HEK293 (cell line): ENCODE results near the gene CRB2.

Source experiments
- SP2 ChIP-seq: fragments of 450-650 bp; formaldehyde crosslinking; IDR thresholded peaks from 2 replicates; pipeline ENCODE4 v1.5.1; 2016; ENCODE audit warnings: missing biosample characterization, missing genetic modification characterization
- ZNF433 ChIP-seq: fragments of 450-650 bp; formaldehyde crosslinking; IDR thresholded peaks from 2 replicates; pipeline ENCODE4 v1.5.1; 2016; ENCODE audit warnings: missing biosample characterization, missing genetic modification characterization, low read depth
- ZNF473 ChIP-seq: fragments of 450-650 bp; formaldehyde crosslinking; IDR thresholded peaks from 2 replicates; pipeline ENCODE4 v1.5.1; 2017; ENCODE audit warnings: missing biosample characterization, missing genetic modification characterization
- ZNF776 ChIP-seq: fragments of 450-650 bp; formaldehyde crosslinking; IDR thresholded peaks from 2 replicates; pipeline ENCODE4 v1.5.0; 2017; ENCODE audit warnings: missing biosample characterization, missing genetic modification characterization, borderline replicate concordance
- ZNF830 ChIP-seq: fragments of 450-650 bp; IDR thresholded peaks from 2 replicates; pipeline ENCODE4 v1.5.0; 2018; ENCODE audit warnings: missing biosample characterization, missing genetic modification characterization, low read depth, mild to moderate bottlenecking, moderate library complexity
- TF ChIP-seq, protein P1 (sequence below): fragments of 450-650 bp; formaldehyde crosslinking; IDR thresholded peaks from 2 replicates; pipeline ENCODE4 v1.5.1; 2016; ENCODE audit warnings: missing biosample characterization, missing genetic modification characterization
- TF ChIP-seq, protein P2 (sequence below): fragments of 450-650 bp; formaldehyde crosslinking; IDR thresholded peaks from 2 replicates; pipeline ENCODE4 v1.5.1; 2016; ENCODE audit warnings: missing biosample characterization, missing genetic modification characterization
- TF ChIP-seq, protein P3 (sequence below): fragments of 450-650 bp; formaldehyde crosslinking; IDR thresholded peaks from 2 replicates; pipeline ENCODE4 v1.5.1; 2016; ENCODE audit warnings: missing biosample characterization, missing genetic modification characterization
- TF ChIP-seq, protein P4 (sequence below): fragments of 450-650 bp; formaldehyde crosslinking; IDR thresholded peaks from 2 replicates; pipeline ENCODE4 v1.5.1; 2016; ENCODE audit warnings: missing biosample characterization, missing genetic modification characterization

DNA sequence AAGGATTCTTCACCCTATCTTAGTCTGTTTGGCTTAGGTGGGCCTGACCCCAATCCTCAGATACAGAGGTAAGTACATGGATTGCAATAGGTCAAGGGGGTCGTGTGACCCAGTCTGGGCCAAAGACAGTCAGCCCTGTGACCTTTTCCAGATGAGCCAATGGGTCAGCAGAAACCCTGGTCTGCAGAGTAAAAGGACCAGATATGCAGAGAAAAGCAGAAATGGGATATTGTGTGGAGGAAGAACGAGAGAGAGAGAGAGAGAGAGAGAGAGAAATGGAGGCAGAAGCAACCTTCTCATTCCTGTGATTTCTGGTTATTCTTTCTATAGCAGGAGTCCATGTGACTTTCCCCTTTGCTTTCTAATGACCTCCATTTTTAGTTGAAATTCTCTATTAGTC lies 40.4 kb upstream of the CRB2 start:
- TF ChIP-seq, protein P1, sequence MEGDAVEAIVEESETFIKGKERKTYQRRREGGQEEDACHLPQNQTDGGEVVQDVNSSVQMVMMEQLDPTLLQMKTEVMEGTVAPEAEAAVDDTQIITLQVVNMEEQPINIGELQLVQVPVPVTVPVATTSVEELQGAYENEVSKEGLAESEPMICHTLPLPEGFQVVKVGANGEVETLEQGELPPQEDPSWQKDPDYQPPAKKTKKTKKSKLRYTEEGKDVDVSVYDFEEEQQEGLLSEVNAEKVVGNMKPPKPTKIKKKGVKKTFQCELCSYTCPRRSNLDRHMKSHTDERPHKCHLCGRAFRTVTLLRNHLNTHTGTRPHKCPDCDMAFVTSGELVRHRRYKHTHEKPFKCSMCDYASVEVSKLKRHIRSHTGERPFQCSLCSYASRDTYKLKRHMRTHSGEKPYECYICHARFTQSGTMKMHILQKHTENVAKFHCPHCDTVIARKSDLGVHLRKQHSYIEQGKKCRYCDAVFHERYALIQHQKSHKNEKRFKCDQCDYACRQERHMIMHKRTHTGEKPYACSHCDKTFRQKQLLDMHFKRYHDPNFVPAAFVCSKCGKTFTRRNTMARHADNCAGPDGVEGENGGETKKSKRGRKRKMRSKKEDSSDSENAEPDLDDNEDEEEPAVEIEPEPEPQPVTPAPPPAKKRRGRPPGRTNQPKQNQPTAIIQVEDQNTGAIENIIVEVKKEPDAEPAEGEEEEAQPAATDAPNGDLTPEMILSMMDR (tag by site-specific recombination): no peak
- TF ChIP-seq ZNF473 (no peak), ZNF433 (tag by site-specific recombination) (no peak), ZNF776 (tag by site-specific recombination) (no peak), SP2 (no peak), ZNF830 (tag by site-specific recombination) (no peak)
- TF ChIP-seq, protein P2, sequence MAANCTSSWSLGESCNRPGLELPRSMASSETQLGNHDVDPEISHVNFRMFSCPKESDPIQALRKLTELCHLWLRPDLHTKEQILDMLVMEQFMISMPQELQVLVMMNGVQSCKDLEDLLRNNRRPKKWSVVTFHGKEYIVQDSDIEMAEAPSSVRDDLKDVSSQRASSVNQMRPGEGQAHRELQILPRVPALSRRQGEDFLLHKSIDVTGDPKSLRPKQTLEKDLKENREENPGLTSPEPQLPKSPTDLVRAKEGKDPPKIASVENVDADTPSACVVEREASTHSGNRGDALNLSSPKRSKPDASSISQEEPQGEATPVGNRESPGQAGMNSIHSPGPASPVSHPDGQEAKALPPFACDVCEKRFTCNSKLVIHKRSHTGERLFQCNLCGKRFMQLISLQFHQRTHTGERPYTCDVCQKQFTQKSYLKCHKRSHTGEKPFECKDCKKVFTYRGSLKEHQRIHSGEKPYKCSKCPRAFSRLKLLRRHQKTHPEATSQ (tag by site-specific recombination): no peak
- TF ChIP-seq, protein P3, sequence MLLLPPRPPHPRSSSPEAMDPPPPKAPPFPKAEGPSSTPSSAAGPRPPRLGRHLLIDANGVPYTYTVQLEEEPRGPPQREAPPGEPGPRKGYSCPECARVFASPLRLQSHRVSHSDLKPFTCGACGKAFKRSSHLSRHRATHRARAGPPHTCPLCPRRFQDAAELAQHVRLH (tag by site-specific recombination): no peak
- TF ChIP-seq, protein P4, sequence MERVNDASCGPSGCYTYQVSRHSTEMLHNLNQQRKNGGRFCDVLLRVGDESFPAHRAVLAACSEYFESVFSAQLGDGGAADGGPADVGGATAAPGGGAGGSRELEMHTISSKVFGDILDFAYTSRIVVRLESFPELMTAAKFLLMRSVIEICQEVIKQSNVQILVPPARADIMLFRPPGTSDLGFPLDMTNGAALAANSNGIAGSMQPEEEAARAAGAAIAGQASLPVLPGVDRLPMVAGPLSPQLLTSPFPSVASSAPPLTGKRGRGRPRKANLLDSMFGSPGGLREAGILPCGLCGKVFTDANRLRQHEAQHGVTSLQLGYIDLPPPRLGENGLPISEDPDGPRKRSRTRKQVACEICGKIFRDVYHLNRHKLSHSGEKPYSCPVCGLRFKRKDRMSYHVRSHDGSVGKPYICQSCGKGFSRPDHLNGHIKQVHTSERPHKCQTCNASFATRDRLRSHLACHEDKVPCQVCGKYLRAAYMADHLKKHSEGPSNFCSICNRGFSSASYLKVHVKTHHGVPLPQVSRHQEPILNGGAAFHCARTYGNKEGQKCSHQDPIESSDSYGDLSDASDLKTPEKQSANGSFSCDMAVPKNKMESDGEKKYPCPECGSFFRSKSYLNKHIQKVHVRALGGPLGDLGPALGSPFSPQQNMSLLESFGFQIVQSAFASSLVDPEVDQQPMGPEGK: no peak
